Measurements from ENCODE around the gene MLXIP. TPM values are rescaled to one million over a fixed set of nuclear protein-coding genes. Genes with fewer than 3 reads are reported as not detected.

The MLXIP gene
- total RNA-seq, 2 donors from 2014 or later: 17.1 to 17.5 TPM

DNA sequence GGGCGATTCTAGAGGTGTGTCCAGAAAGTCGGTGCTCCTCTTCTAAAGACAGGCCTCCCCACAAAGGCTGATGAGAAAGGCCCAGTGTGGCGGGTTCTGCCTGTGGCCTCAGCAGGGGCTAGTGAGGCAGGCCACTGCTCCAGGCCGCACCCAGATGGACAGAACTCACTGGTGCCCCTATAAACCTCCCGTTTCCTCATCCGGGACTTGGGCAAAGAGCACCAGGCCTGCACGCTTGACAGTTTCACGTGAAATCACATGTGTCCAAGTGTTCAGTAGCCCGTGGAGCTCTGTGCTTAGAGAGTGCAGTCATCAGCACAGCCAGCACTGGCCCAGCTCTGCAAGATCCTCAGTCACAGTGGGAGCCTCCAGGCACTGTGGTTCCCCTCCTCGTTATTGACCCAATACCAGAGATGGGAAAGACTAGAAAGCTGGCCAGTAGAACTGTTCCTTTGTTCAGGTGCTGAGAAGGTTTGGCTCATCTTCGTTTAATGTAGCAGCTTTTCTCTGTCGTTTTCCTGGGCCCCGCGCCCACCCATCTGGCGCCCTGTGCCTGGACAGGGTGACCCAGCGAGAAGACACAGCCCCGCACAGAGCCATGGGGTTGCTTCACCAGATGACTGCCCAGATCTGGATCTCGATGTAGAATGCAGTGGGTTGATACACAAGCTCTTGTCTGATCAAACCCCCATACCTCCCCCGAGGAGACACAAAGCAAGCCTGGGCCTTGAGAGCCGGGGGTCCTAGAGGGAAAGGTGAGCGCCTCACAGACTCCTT, 69.1 kb downstream of the MLXIP start:
- DNase-seq: no peak
- H3K27me3 Mint-ChIP-seq (ENCODE audit: low read depth): no peaks in the 10 kb centered on the region
- ATAC-seq (replicated peaks in 1 of 2): no peak

DNA sequence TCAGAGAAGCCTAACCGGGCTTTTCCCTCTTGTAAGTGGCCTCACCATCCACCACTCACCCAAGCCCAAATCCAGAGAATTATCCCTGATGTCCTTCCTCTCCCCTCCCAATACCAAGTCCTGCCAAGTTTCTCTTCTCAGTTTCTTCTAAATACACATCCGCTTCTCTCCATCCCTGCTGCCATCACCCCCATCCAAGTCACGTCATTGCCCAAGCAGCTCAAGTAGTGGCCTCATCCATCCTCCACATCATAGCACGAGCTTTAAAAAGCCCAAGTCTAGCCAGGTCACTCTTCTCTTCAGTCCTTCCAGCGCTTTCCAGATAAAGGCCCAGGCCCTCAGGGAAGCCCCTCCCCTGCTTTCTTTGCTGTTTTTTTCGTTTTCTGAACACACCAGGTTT, 70.1 kb downstream of the MLXIP start:
- H3K9me3 Mint-ChIP-seq: no peaks in the 10 kb centered on the region
- no peak overlapping the region for H3K4me3 Mint-ChIP-seq
- ATAC-seq (replicated peaks in 1 of 2) (no peak), DNase-seq (no peak)
- H3K27ac Mint-ChIP-seq: no peak overlapping the region
- no peaks in the 10 kb centered on the region for H3K27me3 Mint-ChIP-seq (ENCODE audit: low read depth)
- peaks cover 12% of the 10 kb centered on the region for H3K4me1 Mint-ChIP-seq (ENCODE audit: low read depth)
- no peaks in the 10 kb centered on the region for H3K36me3 Mint-ChIP-seq (ENCODE audit: insufficient read depth in 2 of 2)

More for the DNA sequence above, 69.1 kb downstream of the MLXIP start:
- Mint-ChIP-seq H3K4me3 (no peak overlapping the region), H3K9me3 (no peaks in the 10 kb centered on the region), H3K36me3 (ENCODE audit: insufficient read depth in 2 of 2) (no peaks in the 10 kb centered on the region), H3K4me1 (ENCODE audit: low read depth) (peaks cover 12% of the 10 kb centered on the region), H3K27ac (no peak overlapping the region)

DNA sequence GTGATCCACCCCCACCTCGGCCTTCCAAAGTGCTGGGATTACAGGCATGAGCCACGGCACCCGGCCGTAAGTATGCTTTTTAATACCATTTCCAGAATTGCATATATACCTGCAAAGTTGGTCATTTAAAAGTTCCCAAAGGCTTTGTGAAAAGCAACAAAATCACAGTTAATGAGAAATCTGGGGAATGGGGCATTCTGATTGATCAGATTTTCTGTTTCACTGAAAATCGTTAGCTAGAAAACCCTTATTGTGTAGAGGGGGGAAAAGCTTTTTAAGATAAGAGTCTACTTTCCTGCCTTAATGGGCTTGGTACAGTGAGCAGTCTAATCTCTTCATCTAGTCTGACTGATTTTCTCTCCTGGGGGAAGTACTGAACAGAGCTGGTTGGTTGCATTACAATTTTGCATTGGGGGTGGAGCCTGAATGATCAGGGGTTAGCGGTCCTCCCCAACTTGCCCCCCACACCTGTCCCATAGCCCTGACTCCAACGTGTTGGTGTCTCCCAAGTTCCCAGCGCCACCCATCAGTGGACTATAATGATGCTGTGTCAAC, 71.6 kb downstream of the MLXIP start:
- DNase-seq: no peak
- Mint-ChIP-seq H3K4me3 (no peak overlapping the region), H3K9me3 (no peaks in the 10 kb centered on the region), H3K4me1 (ENCODE audit: low read depth) (peaks cover 12% of the 10 kb centered on the region), H3K27ac (no peak overlapping the region), H3K36me3 (ENCODE audit: insufficient read depth in 2 of 2) (no peaks in the 10 kb centered on the region), H3K27me3 (ENCODE audit: low read depth) (no peaks in the 10 kb centered on the region)
- no peak for ATAC-seq (replicated peaks in 1 of 2)

DNA sequence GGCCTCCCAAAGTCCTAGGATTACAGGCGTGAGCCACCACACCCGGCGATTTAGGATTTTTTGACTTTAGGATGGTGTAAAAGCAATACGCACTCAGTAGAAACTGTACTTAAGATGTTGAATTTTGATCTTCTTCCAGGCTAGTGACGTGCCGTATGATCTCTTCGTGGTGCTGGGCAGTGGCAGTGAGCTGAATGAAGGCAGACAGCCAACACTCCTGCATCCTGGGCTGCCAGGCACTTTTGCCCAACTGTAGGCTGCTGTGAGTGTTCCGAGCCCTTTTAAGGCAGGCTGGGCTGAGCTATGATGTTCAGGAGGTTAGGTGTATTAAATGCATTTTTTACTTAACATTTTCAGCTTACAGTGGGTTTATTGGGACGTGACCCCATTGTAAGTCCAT, 74.2 kb downstream of the MLXIP start:
- Mint-ChIP-seq H3K4me3 (no peak overlapping the region), H3K27ac (no peak overlapping the region), H3K36me3 (ENCODE audit: insufficient read depth in 2 of 2) (no peaks in the 10 kb centered on the region), H3K27me3 (ENCODE audit: low read depth) (no peaks in the 10 kb centered on the region), H3K4me1 (ENCODE audit: low read depth) (peaks cover 12% of the 10 kb centered on the region), H3K9me3 (no peaks in the 10 kb centered on the region)
- ATAC-seq (replicated peaks in 1 of 2) (no peak), DNase-seq (no peak)

DNA sequence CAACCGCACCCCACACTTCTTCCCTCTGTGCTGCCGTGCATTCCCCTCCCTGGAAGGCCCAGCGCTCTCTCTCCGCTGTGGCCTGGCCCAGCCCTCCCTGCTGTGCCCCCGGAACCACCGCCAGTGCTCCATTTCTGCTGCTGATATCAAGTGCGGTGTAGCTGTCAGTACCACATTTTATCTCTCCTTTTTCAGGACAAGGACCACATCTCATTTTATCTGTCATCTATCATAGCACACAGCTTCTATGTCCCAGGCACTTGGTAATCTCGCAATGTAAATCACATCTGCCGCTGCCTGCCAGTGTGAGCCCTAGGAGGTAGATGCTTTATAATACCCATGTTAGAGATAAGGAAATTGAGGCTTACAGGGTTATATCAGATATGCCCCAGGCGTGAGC, 77.1 kb downstream of the MLXIP start:
- no peaks in the 10 kb centered on the region for H3K36me3 Mint-ChIP-seq (ENCODE audit: insufficient read depth in 2 of 2)
- H3K27me3 Mint-ChIP-seq (ENCODE audit: low read depth): no peaks in the 10 kb centered on the region
- H3K27ac Mint-ChIP-seq: no peak overlapping the region
- no peaks in the 10 kb centered on the region for H3K9me3 Mint-ChIP-seq
- ATAC-seq (replicated peaks in 1 of 2) (no peak), DNase-seq (no peak)
- H3K4me3 Mint-ChIP-seq: no peak overlapping the region
- H3K4me1 Mint-ChIP-seq (ENCODE audit: low read depth): no peaks in the 10 kb centered on the region

DNA sequence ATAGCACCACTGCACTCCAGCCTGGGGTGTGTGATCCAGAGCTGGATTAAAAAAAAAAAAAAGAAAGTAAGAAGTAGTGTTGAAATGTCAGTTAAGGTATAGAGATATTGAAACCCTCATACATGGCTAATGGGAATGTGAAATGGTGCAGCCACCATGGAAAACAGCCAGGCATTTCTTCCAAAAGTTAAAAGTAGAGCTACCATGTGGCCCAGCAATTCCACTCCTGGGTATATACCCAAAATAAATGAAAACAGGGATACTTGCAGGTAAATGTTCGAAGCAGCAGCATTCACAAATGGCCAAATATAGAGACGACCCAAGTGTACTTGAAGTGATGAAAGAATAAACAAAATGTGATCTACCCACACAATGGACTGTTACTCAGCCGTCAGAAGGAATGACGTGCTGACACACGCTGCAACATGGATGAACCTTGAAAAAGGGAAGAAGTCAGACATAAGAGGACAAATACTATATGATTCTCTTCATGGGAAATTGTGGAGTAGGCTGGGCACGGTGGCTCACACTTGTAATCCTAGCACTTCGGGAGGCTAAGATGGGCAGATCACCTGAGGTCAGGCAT, 80.2 kb downstream of the MLXIP start:
- Mint-ChIP-seq H3K27me3 (ENCODE audit: low read depth) (no peaks in the 10 kb centered on the region), H3K4me3 (no peak overlapping the region)
- no peak for DNase-seq

DNA sequence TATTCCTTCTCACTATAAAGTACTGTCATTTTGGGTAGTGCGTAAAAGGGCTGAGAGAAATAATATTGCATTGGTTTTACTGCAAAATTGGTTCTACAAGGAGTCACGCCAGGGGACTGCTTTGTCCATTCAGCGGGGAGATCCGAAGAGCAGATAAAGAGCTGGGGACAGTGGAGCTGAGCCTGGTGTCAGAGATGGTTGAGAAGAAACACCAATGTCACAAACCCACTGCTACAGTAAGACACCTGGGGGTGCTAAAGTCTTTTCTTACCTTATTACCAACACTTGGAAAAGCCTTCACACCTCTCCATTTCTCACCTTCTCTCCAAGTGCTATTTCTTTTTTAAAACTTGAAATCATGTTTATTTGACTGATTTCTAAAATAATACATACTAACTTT, 81.3 kb downstream of the MLXIP start:
- peaks cover 20% of the 10 kb centered on the region for H3K4me1 Mint-ChIP-seq (ENCODE audit: low read depth)
- no peaks in the 10 kb centered on the region for H3K9me3 Mint-ChIP-seq
- ATAC-seq (replicated peaks in 1 of 2) (peak in 1 of 2 donors; percentile 50), DNase-seq (no peak)
- H3K27ac Mint-ChIP-seq: no peak overlapping the region
- H3K36me3 Mint-ChIP-seq (ENCODE audit: insufficient read depth in 2 of 2): no peaks in the 10 kb centered on the region
- no peak overlapping the region for H3K4me3 Mint-ChIP-seq
- H3K27me3 Mint-ChIP-seq (ENCODE audit: low read depth): no peaks in the 10 kb centered on the region

More for the DNA sequence above, 80.2 kb downstream of the MLXIP start:
- H3K9me3 Mint-ChIP-seq: no peaks in the 10 kb centered on the region
- H3K27ac Mint-ChIP-seq: no peak overlapping the region
- ATAC-seq (replicated peaks in 1 of 2): no peak
- H3K36me3 Mint-ChIP-seq (ENCODE audit: insufficient read depth in 2 of 2): no peaks in the 10 kb centered on the region
- H3K4me1 Mint-ChIP-seq (ENCODE audit: low read depth): peaks cover 19% of the 10 kb centered on the region

DNA sequence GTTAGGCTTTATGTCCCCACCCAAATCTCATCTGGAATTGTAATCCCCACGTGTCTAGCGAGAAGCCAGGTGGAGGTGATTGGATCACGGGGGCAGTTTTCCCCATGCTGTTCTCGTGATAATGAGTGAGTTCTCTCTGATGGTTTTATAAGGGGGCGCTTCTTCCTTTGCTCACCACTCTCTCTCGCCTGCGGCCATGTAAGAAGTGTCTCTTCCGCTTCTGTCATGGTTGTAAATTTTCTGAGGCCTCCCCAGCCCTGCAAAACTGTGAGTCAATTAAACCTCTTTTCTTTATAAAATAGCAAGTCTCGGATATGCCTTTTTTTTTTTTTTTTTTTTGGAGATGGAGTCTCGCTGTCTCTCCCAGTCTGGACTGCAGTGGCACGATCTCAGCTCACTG, 82.2 kb downstream of the MLXIP start:
- no peak for DNase-seq
- H3K4me3 Mint-ChIP-seq: no peak overlapping the region
- no peak for ATAC-seq (replicated peaks in 1 of 2)
- H3K9me3 Mint-ChIP-seq: no peaks in the 10 kb centered on the region
- peaks cover 26% of the 10 kb centered on the region for H3K4me1 Mint-ChIP-seq (ENCODE audit: low read depth)
- no peaks in the 10 kb centered on the region for H3K27me3 Mint-ChIP-seq (ENCODE audit: low read depth)
- no peak overlapping the region for H3K27ac Mint-ChIP-seq
- no peaks in the 10 kb centered on the region for H3K36me3 Mint-ChIP-seq (ENCODE audit: insufficient read depth in 2 of 2)

DNA sequence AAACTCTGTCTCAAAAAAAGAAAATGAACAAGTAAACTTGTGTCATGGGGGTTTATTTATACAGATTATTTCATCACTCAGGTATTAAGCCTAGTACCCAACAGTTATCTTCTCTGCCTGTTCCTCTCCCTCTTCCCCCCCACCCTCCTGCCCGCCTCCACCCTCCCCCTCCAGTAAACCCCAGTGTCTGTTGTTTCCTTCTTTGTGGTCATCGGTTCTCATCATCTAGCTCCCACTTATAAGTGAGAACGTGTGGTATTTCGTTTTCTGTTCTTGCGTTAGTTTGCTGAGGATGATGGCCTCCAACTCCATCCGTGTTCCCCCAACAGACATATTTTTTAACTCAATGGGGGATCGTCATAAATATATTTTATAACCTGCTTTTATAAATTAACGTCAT, 83.1 kb downstream of the MLXIP start:
- Mint-ChIP-seq H3K27me3 (ENCODE audit: low read depth) (no peaks in the 10 kb centered on the region), H3K27ac (peak overlapping the region; percentile 38), H3K4me1 (ENCODE audit: low read depth) (peaks cover 35% of the 10 kb centered on the region), H3K36me3 (ENCODE audit: insufficient read depth in 2 of 2) (no peaks in the 10 kb centered on the region), H3K9me3 (no peaks in the 10 kb centered on the region), H3K4me3 (peak overlapping the region; percentile 53 to 65)
- ATAC-seq (replicated peaks in 1 of 2) (peak; percentile 16 to 30), DNase-seq (peak in 1 of 2 donors; percentile 31)

DNA sequence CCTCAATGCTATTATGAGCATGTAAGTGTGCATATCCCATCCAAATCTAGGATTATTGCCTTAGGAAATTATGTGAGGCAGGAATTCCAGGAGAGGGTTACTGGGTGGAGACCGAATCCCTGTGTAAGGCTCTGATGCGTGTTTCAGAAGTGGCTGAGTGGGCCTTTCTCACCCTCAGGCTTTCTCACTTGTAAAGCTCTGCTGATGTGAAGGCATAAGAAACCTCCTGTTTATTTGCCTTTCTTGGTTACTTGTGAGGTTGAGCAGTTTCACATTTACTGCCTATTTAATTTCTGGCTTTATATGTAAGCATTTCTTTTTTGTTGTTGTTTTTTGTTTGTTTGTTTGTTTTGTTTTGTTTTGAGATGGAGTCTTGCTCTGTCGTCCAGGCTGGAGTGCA, 84.4 kb downstream of the MLXIP start:
- H3K36me3 Mint-ChIP-seq (ENCODE audit: insufficient read depth in 2 of 2): no peaks in the 10 kb centered on the region
- no peak for ATAC-seq (replicated peaks in 1 of 2)
- H3K4me3 Mint-ChIP-seq: peak overlapping the region in 1 of 2 donors; percentile 31
- no peaks in the 10 kb centered on the region for H3K9me3 Mint-ChIP-seq
- peaks cover 44% of the 10 kb centered on the region for H3K4me1 Mint-ChIP-seq (ENCODE audit: low read depth)
- no peaks in the 10 kb centered on the region for H3K27me3 Mint-ChIP-seq (ENCODE audit: low read depth)
- H3K27ac Mint-ChIP-seq: peak overlapping the region; percentile 60
- no peak for DNase-seq

DNA sequence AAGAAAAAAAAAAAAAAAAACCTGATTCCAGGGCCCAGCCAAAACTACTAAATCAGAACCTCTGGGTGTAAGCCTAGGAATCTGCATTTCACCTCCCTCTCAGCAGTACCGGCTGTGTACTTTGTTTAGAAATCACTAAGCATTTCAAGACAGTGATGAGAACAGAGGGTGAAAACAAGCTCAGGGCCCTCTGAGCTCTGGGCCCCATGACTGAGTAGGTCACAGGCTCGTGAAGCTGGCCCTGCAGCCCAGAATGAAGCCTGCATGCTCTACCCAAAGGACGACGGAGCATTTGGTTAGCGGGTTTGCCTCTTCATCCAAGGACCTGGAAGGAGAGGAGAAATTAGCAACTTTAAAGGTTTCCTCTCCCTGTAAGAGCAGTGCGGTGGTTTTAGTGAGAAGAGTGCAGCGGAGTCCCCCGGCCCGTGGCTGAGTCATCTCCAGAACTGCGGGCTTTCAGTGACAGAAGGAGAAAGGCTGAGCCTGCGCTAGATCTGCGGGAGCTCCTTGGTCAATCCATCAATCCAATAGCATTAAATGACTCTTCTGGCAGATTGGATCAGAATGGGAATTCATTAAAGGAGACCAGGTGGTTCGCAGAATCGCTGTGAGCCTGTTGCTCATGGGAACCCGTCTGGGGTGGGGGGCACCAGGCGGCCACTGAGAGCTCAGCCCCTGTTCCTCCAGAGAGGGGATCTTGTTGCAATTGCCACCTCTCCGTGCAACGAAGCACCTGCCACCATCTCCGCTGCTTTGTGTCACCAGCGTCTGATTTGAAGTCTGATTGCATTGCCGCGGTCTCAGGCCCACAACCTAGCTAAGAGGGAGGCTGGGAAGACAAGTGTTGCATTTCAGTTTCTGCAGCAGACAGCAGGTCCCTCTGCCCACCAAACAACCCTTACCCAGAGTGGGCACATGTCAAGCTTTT, 88.1 kb downstream of the MLXIP start:
- H3K36me3 Mint-ChIP-seq (ENCODE audit: insufficient read depth in 2 of 2): no peaks in the 10 kb centered on the region
- peak overlapping the region; percentile 58 to 72 for H3K4me3 Mint-ChIP-seq
- ATAC-seq (replicated peaks in 1 of 2) (peak; percentile 87 to 91), DNase-seq (peak; percentile 75 to 84)
- H3K4me1 Mint-ChIP-seq (ENCODE audit: low read depth): peaks cover 43% of the 10 kb centered on the region
- no peaks in the 10 kb centered on the region for H3K27me3 Mint-ChIP-seq (ENCODE audit: low read depth)
- H3K27ac Mint-ChIP-seq: peak overlapping the region; percentile 55
- H3K9me3 Mint-ChIP-seq: no peaks in the 10 kb centered on the region

DNA sequence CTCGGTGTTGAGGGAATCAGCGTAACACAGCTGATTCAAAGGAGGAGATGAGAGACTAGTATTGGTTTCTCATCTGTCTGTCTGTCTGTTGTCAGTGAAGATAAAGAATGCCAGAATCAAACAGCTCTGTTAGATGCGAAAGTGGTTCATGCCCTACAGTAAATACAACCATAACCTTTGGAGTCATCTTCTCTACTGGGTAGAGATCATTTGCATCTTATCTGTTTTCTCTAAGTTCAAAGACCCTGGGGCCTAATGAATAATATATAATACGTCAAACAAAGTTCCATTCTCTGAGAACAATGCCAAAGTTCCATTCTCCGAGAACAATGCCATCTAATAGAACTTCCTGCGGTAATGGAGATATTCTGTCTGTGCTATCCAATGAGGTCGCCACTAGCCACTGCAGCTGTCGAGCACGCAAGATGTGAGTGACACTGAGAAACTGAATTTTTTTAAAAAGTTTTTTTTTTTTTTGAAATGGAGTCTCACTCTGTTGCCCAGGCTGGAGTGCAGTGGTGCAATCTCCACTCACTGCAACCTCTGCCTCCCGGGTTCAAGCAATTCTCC, 88.9 kb downstream of the MLXIP start:
- ATAC-seq (replicated peaks in 1 of 2) (peak in 1 of 2 donors; percentile 41), DNase-seq (no peak)
- Mint-ChIP-seq H3K27me3 (ENCODE audit: low read depth) (no peaks in the 10 kb centered on the region), H3K4me3 (peak overlapping the region; percentile 58 to 72), H3K27ac (no peak overlapping the region), H3K36me3 (ENCODE audit: insufficient read depth in 2 of 2) (no peaks in the 10 kb centered on the region), H3K4me1 (ENCODE audit: low read depth) (peaks cover 36% of the 10 kb centered on the region), H3K9me3 (no peaks in the 10 kb centered on the region)
